SK-N-SH treated with all-trans-retinoic acid at 6 μM for 48 hours (cell line): ENCODE results near the gene RRBP1.

Experiments
- ATAC-seq: fragments of 200-7000 bp; cut with Tn5 transposase; 3 replicates; pipeline ENCODE4 v1.9.1; 2020; ENCODE audit warnings: mild to moderate bottlenecking, moderate library complexity
- ARNTL ChIP-seq: fragments of 450-650 bp; formaldehyde crosslinking; IDR thresholded peaks from 2 replicates; pipeline ENCODE4 v1.5.0; 2020; ENCODE audit warnings: low read depth, mild to moderate bottlenecking, moderate library complexity, borderline replicate concordance
- BACH2 ChIP-seq: fragments of 250-450 bp; sonication (Bioruptor Pico); IDR thresholded peaks from 2 replicates; pipeline ENCODE4 v1.9.0; 2021; ENCODE audit warnings: mild to moderate bottlenecking, borderline replicate concordance
- CREB5 ChIP-seq: fragments of 250-450 bp; sonication (Bioruptor Pico); IDR thresholded peaks from 2 replicates; pipeline ENCODE4 v1.5.1; 2020; ENCODE audit warnings: low read depth, mild to moderate bottlenecking, moderate library complexity
- CSDC2 ChIP-seq: fragments of 250-450 bp; sonication (Bioruptor Pico); IDR thresholded peaks from 2 replicates; pipeline ENCODE4 v1.5.0; 2020; ENCODE audit warnings: mild to moderate bottlenecking, moderate library complexity
- CSRNP3 ChIP-seq: fragments of 250-450 bp; sonication (Bioruptor Pico); IDR thresholded peaks from 2 replicates; pipeline ENCODE4 v1.5.1; 2021; ENCODE audit warnings: mild to moderate bottlenecking, moderate library complexity
- ESRRG ChIP-seq: fragments of 250-450 bp; sonication (Bioruptor Pico); IDR thresholded peaks from 2 replicates; pipeline ENCODE4 v1.6.1; 2021; ENCODE audit warnings: mild to moderate bottlenecking
- GLIS3 ChIP-seq: fragments of 250-450 bp; sonication (Bioruptor Pico); IDR thresholded peaks from 2 replicates; pipeline ENCODE4 v1.5.0; 2020; ENCODE audit warnings: mild to moderate bottlenecking, moderate library complexity
- ISL1 ChIP-seq: fragments of 250-450 bp; sonication (Bioruptor Pico); IDR thresholded peaks from 2 replicates; pipeline ENCODE4 v2.1.2; 2022; ENCODE audit warnings: mild to moderate bottlenecking, moderate library complexity
- OSR1 ChIP-seq: fragments of 250-450 bp; sonication (Bioruptor Pico); IDR thresholded peaks from 2 replicates; pipeline ENCODE4 v1.8.0; 2022; ENCODE audit warnings: moderate library complexity, mild to moderate bottlenecking, inconsistent platforms
- PATZ1 ChIP-seq: fragments of 250-450 bp; sonication (Bioruptor Pico); IDR thresholded peaks from 2 replicates; pipeline ENCODE4 v1.8.0; 2020; ENCODE audit warnings: mild to moderate bottlenecking, moderate library complexity, borderline replicate concordance
- PPARA ChIP-seq: fragments of 250-450 bp; sonication (Bioruptor Pico); IDR thresholded peaks from 2 replicates; pipeline ENCODE4 v1.5.0; 2020; ENCODE audit warnings: mild to moderate bottlenecking, borderline replicate concordance
- RARB ChIP-seq: fragments of 250-450 bp; sonication (Bioruptor Pico); IDR thresholded peaks from 2 replicates; pipeline ENCODE4 v1.8.0; 2021; ENCODE audit warnings: mild to moderate bottlenecking, moderate library complexity
- SNAI2 ChIP-seq: fragments of 250-450 bp; sonication (Bioruptor Pico); IDR thresholded peaks from 2 replicates; pipeline ENCODE4 v1.5.0; 2020; ENCODE audit warnings: mild to moderate bottlenecking, moderate library complexity
- TCF4 ChIP-seq: fragments of 250-450 bp; sonication (Bioruptor Pico); IDR thresholded peaks from 2 replicates; pipeline ENCODE4 v1.8.0; 2021; ENCODE audit warnings: mild to moderate bottlenecking, moderate library complexity, borderline replicate concordance
- TOX ChIP-seq: fragments of 250-450 bp; sonication (Bioruptor Pico); IDR thresholded peaks from 2 replicates; pipeline ENCODE4 v1.8.0; 2021; ENCODE audit warnings: mild to moderate bottlenecking, moderate library complexity, borderline replicate concordance
- TSHZ2 ChIP-seq: fragments of 250-450 bp; sonication (Bioruptor Pico); IDR thresholded peaks from 2 replicates; pipeline ENCODE4 v1.5.0; 2020; ENCODE audit warnings: mild to moderate bottlenecking, moderate library complexity
- ZC3H10 ChIP-seq: fragments of 250-450 bp; sonication (Bioruptor Pico); IDR thresholded peaks from 2 replicates; pipeline ENCODE4 v1.5.1; 2021; ENCODE audit warnings: mild to moderate bottlenecking, moderate library complexity
- ZFP3 ChIP-seq: fragments of 250-450 bp; sonication (Bioruptor Pico); IDR thresholded peaks from 2 replicates; pipeline ENCODE4 v1.5.0; 2020; ENCODE audit warnings: mild to moderate bottlenecking, moderate library complexity
- ZFP30 ChIP-seq: fragments of 450-650 bp; formaldehyde crosslinking; IDR thresholded peaks from 2 replicates; pipeline ENCODE4 v1.5.0; 2022; ENCODE audit warnings: mild to moderate bottlenecking, moderate library complexity
- ZNF565 ChIP-seq: fragments of 450-650 bp; formaldehyde crosslinking; conservative IDR thresholded peaks from 2 replicates; pipeline ENCODE4 v1.5.0; 2020; ENCODE audit warnings: low read depth, mild to moderate bottlenecking, moderate library complexity
- ZNF70 ChIP-seq: fragments of 450-650 bp; formaldehyde crosslinking; IDR thresholded peaks from 2 replicates; pipeline ENCODE4 v1.5.0; 2020; ENCODE audit warnings: mild to moderate bottlenecking, moderate library complexity
- ZNF8 ChIP-seq: fragments of 450-650 bp; formaldehyde crosslinking; IDR thresholded peaks from 2 replicates; pipeline ENCODE4 v1.5.0; 2020; ENCODE audit warnings: mild to moderate bottlenecking, moderate library complexity

The RRBP1 gene

GRCh38 chr20:17634661-17635331 lies 47.2 kb downstream of the RRBP1 start:
- TF ChIP-seq ZFP30 (CRISPR knock-in tag) (no peak), SNAI2 (CRISPR knock-in tag) (no peak), TCF4 (CRISPR knock-in tag) (no peak), ZFP3 (CRISPR knock-in tag) (no peak), CSDC2 (no peak), PATZ1 (CRISPR knock-in tag) (no peak), ZNF565 (no peak), ESRRG (CRISPR knock-in tag) (no peak), OSR1 (CRISPR knock-in tag) (no peak)
- no peak for ATAC-seq

GRCh38 chr20:17633850-17634500 lies 48.1 kb downstream of the RRBP1 start:
- no peak for TF ChIP-seq ZNF8
- TF ChIP-seq OSR1 (CRISPR knock-in tag), result no peak
- TF ChIP-seq CSRNP3 (CRISPR knock-in tag), result no peak
- TF ChIP-seq BACH2 (CRISPR knock-in tag), result no peak
- TF ChIP-seq ZFP30 (CRISPR knock-in tag), result no peak
- TF ChIP-seq ZNF565, result no peak
- TF ChIP-seq ZNF70 (CRISPR knock-in tag), result no peak
- TF ChIP-seq PPARA, result no peak
- TF ChIP-seq TCF4 (CRISPR knock-in tag), result no peak
- TF ChIP-seq TSHZ2 (CRISPR knock-in tag), result no peak
- no peak for TF ChIP-seq GLIS3
- TF ChIP-seq TOX (CRISPR knock-in tag), result no peak
- no peak for TF ChIP-seq ARNTL (CRISPR knock-in tag)
- no peak for TF ChIP-seq ZC3H10 (CRISPR knock-in tag)
- TF ChIP-seq ESRRG (CRISPR knock-in tag), result no peak
- TF ChIP-seq ISL1, result no peak
- TF ChIP-seq PATZ1 (CRISPR knock-in tag), result no peak
- no peak for TF ChIP-seq ZFP3 (CRISPR knock-in tag)
- no peak for TF ChIP-seq RARB (CRISPR knock-in tag)
- TF ChIP-seq CREB5, result no peak
- ATAC-seq, result no peak
